ENCODE measurements around the gene CCDC60. TPM values are rescaled to one million over a fixed set of nuclear protein-coding genes. Genes with fewer than 3 reads are reported as not detected.

The CCDC60 gene
- total RNA-seq (2016; rRNA removed; fragmentation: Illumina TruSeq; extraction: Trizol) (not detected in 2 replicates), polyA plus RNA-seq (2011; rRNA removed) (not detected in 2 replicates), polyA minus RNA-seq (2011; rRNA and poly(A)+ RNA removed; ENCODE audit: low replicate concordance) (not detected in 2 replicates), Bru-seq, nascent RNA (percentile 3 among the genes with signal in this experiment), BruChase-seq, experiment 1, labeled RNA remaining after a 6-hour chase (percentile 0 among the genes with signal in this experiment), BruChase-seq, experiment 2, labeled RNA remaining after a 2-hour chase (percentile 0 among the genes with signal in this experiment)
- total RNA-seq (2016; cell fraction: cytosol; rRNA removed; fragmentation: Illumina TruSeq; extraction: Trizol; ENCODE audit: low read depth) = not detected in 2 replicates
- not detected in 2 replicates for total RNA-seq (2016; cell fraction: insoluble cytoplasmic fraction; rRNA removed; fragmentation: Illumina TruSeq; extraction: Trizol)
- total RNA-seq (2016; cell fraction: membrane; rRNA removed; fragmentation: Illumina TruSeq; extraction: Trizol) = not detected in 2 replicates
- not detected in 2 replicates for total RNA-seq (2016; cell fraction: nucleus; rRNA removed; fragmentation: Illumina TruSeq; extraction: Trizol)
- polyA plus RNA-seq (2011; cell fraction: cytosol; rRNA removed) = not detected in 2 replicates
- not detected in 2 replicates for polyA plus RNA-seq (2011; cell fraction: nucleus; rRNA removed)
- not detected in 2 replicates for polyA plus RNA-seq (2012)
- polyA plus RNA-seq (2016; cell fraction: cytosol; fragmentation: Illumina TruSeq; extraction: Trizol; ENCODE audit: low read depth) = not detected in 2 replicates
- polyA plus RNA-seq (2016; cell fraction: insoluble cytoplasmic fraction; fragmentation: Illumina TruSeq; extraction: Trizol; ENCODE audit: low read depth) = not detected in 2 replicates
- polyA plus RNA-seq (2016; cell fraction: membrane; fragmentation: Illumina TruSeq; extraction: Trizol; ENCODE audit: low read depth) = not detected in 2 replicates
- polyA plus RNA-seq (2016; cell fraction: nucleus; fragmentation: Illumina TruSeq; extraction: Trizol; ENCODE audit: insufficient read depth, low read depth) = not detected in 2 replicates
- polyA minus RNA-seq (2011; cell fraction: cytosol; rRNA and poly(A)+ RNA removed) = not detected in 2 replicates
- polyA minus RNA-seq (2011; cell fraction: nucleus; rRNA and poly(A)+ RNA removed) = not detected in 2 replicates
- long read RNA-seq, experiment 1 = 0 reads
- long read RNA-seq, experiment 2 = 0 reads

- BruUV-seq (replicated peaks) = no TSS peak
- Histone ChIP-seq H3K9me3 (ENCODE audit: low read length) (no peaks in the 10 kb centered on the region), H3K79me2 (ENCODE audit: insufficient read depth, low read length) (no peaks in the 10 kb centered on the region), H3K27me3 (ENCODE audit: control insufficient read depth in 1 of 2, insufficient read depth in 2 of 2, low read length in 2 of 2) (no peaks in the 10 kb centered on the region; a peak in 1 of 5 replicates), H3K9ac (ENCODE audit: insufficient read depth, low read depth, low read length) (no peak within 1 kb of the TSS), H2AFZ (ENCODE audit: low read length) (no peak within 1 kb of the TSS), H3K27ac (ENCODE audit: extremely low read length, insufficient read depth, low read length) (no peak within 1 kb of the TSS), H3K4me3 (replicated peaks in 1 of 3; ENCODE audit: insufficient read depth in 1 of 3, low read depth in 2 of 3, low read length in 3 of 3) (no peak within 1 kb of the TSS), H4K20me1 (ENCODE audit: insufficient read depth, low read length) (no peaks in the 10 kb centered on the region), H3K4me2 (ENCODE audit: low read depth, low read length) (no peak within 1 kb of the TSS), H3K36me3 (replicated peaks in 1 of 2; ENCODE audit: control insufficient read depth in 1 of 2, insufficient read depth in 2 of 2, low read length in 2 of 2) (no peaks in the 10 kb centered on the region), H3K4me1 (ENCODE audit: insufficient read depth, low read length) (no peaks in the 10 kb centered on the region)
- TF ChIP-seq ELF3 (CRISPR knock-in tag; IDR thresholded peaks at IDR 0.05) = no peak
- TF ChIP-seq NONO (IDR thresholded peaks at IDR 0.05) = no peak
- no peak for TF ChIP-seq NONO (CRISPR knock-in tag; conservative IDR thresholded peaks at IDR 0.05)
- 30% methylated on average over 25 of the region's 26 CpGs for WGBS (ENCODE audit: low lambda C conversion rate)
- ChIA-PET CTCF (ENCODE audit: low intra/inter-chr PET ratio, low total read pairs) (no interaction called here), POLR2A (no interaction called here)
- intact Hi-C loops (cut with micrococcal nuclease; ENCODE audit: unreplicated experiment) = no loop called here
- FAIRE-seq (no peak), DNase-seq (ENCODE audit: low spot score) (no peak), ATAC-seq (no peak)
- in situ Hi-C loops (cut with HindIII; ENCODE audit: extremely low pct_ligation_motif_present, low pct_unique_long_range_greater_than_20kb) = no loop called here
Measured at GRCh38 chr12:119334430-119335170, at the start of gene CCDC60. TSS of gene CCDC60 (plus strand) at chr12:119334729. CDS start at chr12:119335177, 448 bp downstream.

GRCh38 chr12:119288576-119288975, 46.0 kb upstream of the CCDC60 start:
- H3K9me3 ChIP-seq (ENCODE audit: low read length) = no peaks in the 10 kb centered on the region
- no peaks in the 10 kb centered on the region for H3K4me1 ChIP-seq (ENCODE audit: insufficient read depth, low read length)
- BruUV-seq (replicated peaks) = no TSS peak
- CTCF ChIA-PET (ENCODE audit: low intra/inter-chr PET ratio, low total read pairs) = no interaction called here
- H3K4me2 ChIP-seq (ENCODE audit: low read depth, low read length) = no peak overlapping the region
- POLR2A ChIA-PET = no interaction called here
- WGBS (ENCODE audit: low lambda C conversion rate) = 50% methylated on average over 5 of the region's 11 CpGs
- H3K79me2 ChIP-seq (ENCODE audit: insufficient read depth, low read length) = no peaks in the 10 kb centered on the region
- H3K27me3 ChIP-seq (ENCODE audit: control insufficient read depth in 1 of 2, insufficient read depth in 2 of 2, low read length in 2 of 2) = no peaks in the 10 kb centered on the region
- no peak overlapping the region for H3K9ac ChIP-seq (ENCODE audit: insufficient read depth, low read depth, low read length)
- DNase-seq (ENCODE audit: low spot score) (no peak), FAIRE-seq (no peak), ATAC-seq (no peak)
- no peak overlapping the region for H3K4me3 ChIP-seq (replicated peaks in 1 of 3; ENCODE audit: insufficient read depth in 1 of 3, low read depth in 2 of 3, low read length in 3 of 3)
- intact Hi-C loops (cut with micrococcal nuclease; ENCODE audit: unreplicated experiment) = no loop called here
- H2AFZ ChIP-seq (ENCODE audit: low read length) = no peak overlapping the region
- no peaks in the 10 kb centered on the region for H3K36me3 ChIP-seq (replicated peaks in 1 of 2; ENCODE audit: control insufficient read depth in 1 of 2, insufficient read depth in 2 of 2, low read length in 2 of 2)
- H3K27ac ChIP-seq (ENCODE audit: extremely low read length, insufficient read depth, low read length) = no peak overlapping the region
- TF ChIP-seq RELA (CRISPR knock-in tag; IDR thresholded peaks at IDR 0.05) (no peak), MAFF (IDR thresholded peaks at IDR 0.05; ENCODE audit: low read depth, low read length) (0 out of 2 replicates have a peak, but pooled peaks have one; percentile 28), MBNL3 (CRISPR knock-in tag; conservative IDR thresholded peaks at IDR 0.05) (no peak), SKI (IDR thresholded peaks at IDR 0.05; ENCODE audit: partially characterized antibody) (no peak), ZNF292 (CRISPR knock-in tag; IDR thresholded peaks at IDR 0.05; ENCODE audit: borderline replicate concordance, low read depth) (no peak), ZBTB46 (CRISPR knock-in tag; IDR thresholded peaks at IDR 0.05; ENCODE audit: borderline replicate concordance) (no peak), MAFK (conservative IDR thresholded peaks at IDR 0.05 in 1 of 2, IDR thresholded peaks at IDR 0.05 in 1 of 2; ENCODE audit: low read length in 2 of 2) (peak; percentile 46 to 49; a peak in 2 of 4 replicates)
- in situ Hi-C loops (cut with HindIII; ENCODE audit: extremely low pct_ligation_motif_present, low pct_unique_long_range_greater_than_20kb) = no loop called here
- no peaks in the 10 kb centered on the region for H4K20me1 ChIP-seq (ENCODE audit: insufficient read depth, low read length)
